ENCODE measurements around the gene OR2V2.

Gene OR2V2

GRCh38 chr5:181130832-181131496, 16.4 kb upstream of the OR2V2 start, which contains the start of gene OR2V1:
TSS of gene OR2V1 (minus strand) at chr5:181131169. CDS start at chr5:181125304, 5,865 bp downstream.
- TF ChIP-seq CTCF (IDR thresholded peaks at IDR 0.05; ENCODE audit: extremely low read depth, insufficient read depth, missing control alignments), result no peak
- in situ Hi-C loops (cut with MboI; ENCODE audit: low pct_unique_long_range_greater_than_20kb, low sequenced_read_pairs, unreplicated experiment), result no loop called here
- DNase-seq (ENCODE audit: low spot score), result no peak

- no peak for TF ChIP-seq CTCF (IDR thresholded peaks at IDR 0.05; ENCODE audit: extremely low read depth, insufficient read depth, missing control alignments)
- no peak for DNase-seq (ENCODE audit: low spot score)
- in situ Hi-C loops (cut with MboI; ENCODE audit: low pct_unique_long_range_greater_than_20kb, low sequenced_read_pairs, unreplicated experiment), result no loop called here
These were observed 15.9 kb upstream of the OR2V2 start for GRCh38 chr5:181131514-181131913.

GRCh38 chr5:181133083-181133482, 14.3 kb upstream of the OR2V2 start:
- TF ChIP-seq CTCF (IDR thresholded peaks at IDR 0.05; ENCODE audit: extremely low read depth, insufficient read depth, missing control alignments), result no peak
- DNase-seq (ENCODE audit: low spot score), result no peak
- in situ Hi-C loops (cut with MboI; ENCODE audit: low pct_unique_long_range_greater_than_20kb, low sequenced_read_pairs, unreplicated experiment), result no loop called here

- in situ Hi-C loops (cut with MboI; ENCODE audit: low pct_unique_long_range_greater_than_20kb, low sequenced_read_pairs, unreplicated experiment), result no loop called here
- no peak for DNase-seq (ENCODE audit: low spot score)
- TF ChIP-seq CTCF (IDR thresholded peaks at IDR 0.05; ENCODE audit: extremely low read depth, insufficient read depth, missing control alignments), result no peak
These were observed 13.7 kb upstream of the OR2V2 start for GRCh38 chr5:181133610-181134231.

- in situ Hi-C loops (cut with MboI; ENCODE audit: low pct_unique_long_range_greater_than_20kb, low sequenced_read_pairs, unreplicated experiment), result no loop called here
- no peak for DNase-seq (ENCODE audit: low spot score)
- TF ChIP-seq CTCF (IDR thresholded peaks at IDR 0.05; ENCODE audit: extremely low read depth, insufficient read depth, missing control alignments), result no peak
These were observed 13.1 kb upstream of the OR2V2 start for GRCh38 chr5:181134259-181134658.

- TF ChIP-seq CTCF (IDR thresholded peaks at IDR 0.05; ENCODE audit: extremely low read depth, insufficient read depth, missing control alignments), result no peak
- DNase-seq (ENCODE audit: low spot score), result no peak
- in situ Hi-C loops (cut with MboI; ENCODE audit: low pct_unique_long_range_greater_than_20kb, low sequenced_read_pairs, unreplicated experiment), result no loop called here
These were observed 10.9 kb upstream of the OR2V2 start for GRCh38 chr5:181136361-181136955.

Measured in GM13977 (cell line).